Thyroid gland (tissue), 4 donors: ENCODE measurements around the gene SMIM23. TPM values are rescaled to one million over a fixed set of nuclear protein-coding genes. Genes with fewer than 3 reads are reported as not detected.
"Not testable (repeated sequence)": the region's sequence is repeated elsewhere in the genome, so short reads cannot be mapped to it uniquely, and the experiment has no call there.

Experiments
- DNase-seq, 2 donors: peaks; one replicate each; pipeline ENCODE4 v3.0.0-alpha.2; 2019
- H3K27ac ChIP-seq, 3 donors: fragments of 200-600 bp; sonication (generic); 1 replicate in 2 of 3; 2 replicates in 1 of 3; pipeline ENCODE4 v1.5.1; 2016 to 2019; ENCODE audit warnings: mild to moderate bottlenecking in 1 of 3, moderate library complexity in 1 of 3
- H3K27me3 ChIP-seq: fragments of 200-600 bp; sonication (generic); one replicate; pipeline ENCODE4 v1.5.1; 2019
- H3K36me3 ChIP-seq, 2 donors: fragments of 200-600 bp; sonication (generic); one replicate each; pipeline ENCODE4 v1.5.1; 2016 to 2019
- H3K4me1 ChIP-seq, 2 donors: fragments of 200-600 bp; sonication (generic); one replicate each; pipeline ENCODE4 v1.5.1; 2017 to 2019
- H3K4me3 ChIP-seq, 3 donors: fragments of 200-600 bp; sonication (generic); replicated peaks in 1 of 3; 1 replicate in 2 of 3; 2 replicates in 1 of 3; pipeline ENCODE4 v1.5.1; 2016; ENCODE audit warnings: mild to moderate bottlenecking in 1 of 3
- H3K9me3 ChIP-seq: fragments of 200-600 bp; sonication (generic); one replicate; pipeline ENCODE4 v1.5.1; 2017
- POLR2A ChIP-seq, 2 donors: fragments of 450-650 bp; IDR thresholded peaks; one replicate each; pipeline ENCODE4 v1.6.1; 2017; ENCODE audit warnings: antibody characterized with exemption in 2 of 2, mild to moderate bottlenecking in 2 of 2, moderate library complexity in 1 of 2
- WGBS, 2 donors: methylation state at CpG; one replicate each; pipeline ENCODE4 v1.1.5; 2017; 5-methylcytosine and 5-hydroxymethylcytosine counted together
- intact Hi-C: fragments of 100-400 bp; cut with DNase I; formaldehyde crosslinking; loops from one replicate; pipeline ENCODE4 v1.15.1; 2023
- total RNA-seq, 4 donors: library from RNA; depleted of rRNA; stranded (reverse); fragments of >200 nt; gene quantifications; one replicate each; pipeline ENCODE4 v1.2.3, GENCODE V29; 2016
- TF ChIP-seq, protein P1 (sequence below), 6 experiments: fragments of 200-600 bp in 3 of 6; fragments of 450-650 bp in 3 of 6; sonication (generic) in 3 of 6; IDR thresholded peaks; one replicate each; pipeline ENCODE4 v1.5.1; 2016 to 2019; ENCODE audit warnings: antibody characterized with exemption in 6 of 6, mild to moderate bottlenecking in 2 of 6, inconsistent platforms in 1 of 6, moderate library complexity in 1 of 6

The SMIM23 gene
- total RNA-seq, 4 donors from 2014 or later: not detected

DNA sequence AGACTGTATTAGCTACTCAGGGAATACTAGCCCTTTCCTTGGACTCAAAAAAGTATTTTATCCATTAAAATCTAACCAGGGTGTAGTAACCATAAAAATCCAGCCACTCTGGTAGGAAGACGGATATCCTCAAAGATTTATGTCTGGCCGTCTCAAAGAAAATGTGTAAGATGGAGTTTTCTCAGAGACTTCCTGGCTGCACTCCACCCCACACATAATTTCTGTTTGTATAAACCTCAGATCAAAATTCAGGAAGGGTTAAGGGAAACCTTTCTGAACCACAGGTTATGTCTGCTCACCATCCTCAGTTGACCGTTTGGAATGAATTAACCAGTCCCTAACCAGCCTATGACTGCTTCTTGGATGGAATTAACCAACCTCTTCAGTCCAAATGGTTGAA is 13.8 kb upstream of the SMIM23 start:
- no peaks in the 10 kb centered on the region for H3K9me3 ChIP-seq
- TF ChIP-seq POLR2A (IDR thresholded peaks at IDR 0.05): no peak
- TF ChIP-seq, protein P1, sequence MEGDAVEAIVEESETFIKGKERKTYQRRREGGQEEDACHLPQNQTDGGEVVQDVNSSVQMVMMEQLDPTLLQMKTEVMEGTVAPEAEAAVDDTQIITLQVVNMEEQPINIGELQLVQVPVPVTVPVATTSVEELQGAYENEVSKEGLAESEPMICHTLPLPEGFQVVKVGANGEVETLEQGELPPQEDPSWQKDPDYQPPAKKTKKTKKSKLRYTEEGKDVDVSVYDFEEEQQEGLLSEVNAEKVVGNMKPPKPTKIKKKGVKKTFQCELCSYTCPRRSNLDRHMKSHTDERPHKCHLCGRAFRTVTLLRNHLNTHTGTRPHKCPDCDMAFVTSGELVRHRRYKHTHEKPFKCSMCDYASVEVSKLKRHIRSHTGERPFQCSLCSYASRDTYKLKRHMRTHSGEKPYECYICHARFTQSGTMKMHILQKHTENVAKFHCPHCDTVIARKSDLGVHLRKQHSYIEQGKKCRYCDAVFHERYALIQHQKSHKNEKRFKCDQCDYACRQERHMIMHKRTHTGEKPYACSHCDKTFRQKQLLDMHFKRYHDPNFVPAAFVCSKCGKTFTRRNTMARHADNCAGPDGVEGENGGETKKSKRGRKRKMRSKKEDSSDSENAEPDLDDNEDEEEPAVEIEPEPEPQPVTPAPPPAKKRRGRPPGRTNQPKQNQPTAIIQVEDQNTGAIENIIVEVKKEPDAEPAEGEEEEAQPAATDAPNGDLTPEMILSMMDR (IDR thresholded peaks at IDR 0.05): no peak
- intact Hi-C loops: no loop called here
- 71 to 80% methylated on average over 3 of the region's 3 CpGs for WGBS, 2 donors
- no peaks in the 10 kb centered on the region for H3K36me3 ChIP-seq
- H3K4me3 ChIP-seq: no peak overlapping the region
- H3K27ac ChIP-seq: no peak overlapping the region
- no peaks in the 10 kb centered on the region for H3K4me1 ChIP-seq
- no peak for DNase-seq
- H3K27me3 ChIP-seq: no peaks in the 10 kb centered on the region

DNA sequence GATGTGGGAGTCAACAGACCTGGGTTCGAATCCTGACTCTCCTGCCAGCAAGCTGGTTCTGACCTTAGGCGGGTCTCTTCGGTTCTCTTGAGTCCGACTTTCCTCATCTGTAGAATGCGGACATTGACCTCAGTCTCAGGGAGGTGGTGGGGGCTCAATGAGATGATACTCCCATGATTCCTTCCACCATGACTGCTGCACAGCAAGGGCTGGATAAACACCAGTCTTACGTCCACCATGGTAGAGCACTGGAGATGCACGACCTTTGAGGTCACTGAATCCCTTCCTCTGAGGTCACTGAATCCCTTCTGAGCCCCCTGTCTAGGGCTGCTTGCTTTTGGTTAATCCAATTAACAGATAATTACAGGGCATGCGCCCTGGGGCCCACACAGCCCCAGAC is 12.5 kb upstream of the SMIM23 start:
- Histone ChIP-seq H3K9me3 (no peaks in the 10 kb centered on the region), H3K27me3 (no peaks in the 10 kb centered on the region), H3K4me3 (no peak overlapping the region), H3K27ac (no peak overlapping the region), H3K4me1 (no peaks in the 10 kb centered on the region), H3K36me3 (no peaks in the 10 kb centered on the region)
- DNase-seq: no peak
- intact Hi-C loops: no loop called here
- 89 to 90% methylated on average over 8 of the region's 8 CpGs for WGBS, 2 donors
- TF ChIP-seq, protein P1 (IDR thresholded peaks at IDR 0.05): no peak
- no peak for TF ChIP-seq POLR2A (IDR thresholded peaks at IDR 0.05)

DNA sequence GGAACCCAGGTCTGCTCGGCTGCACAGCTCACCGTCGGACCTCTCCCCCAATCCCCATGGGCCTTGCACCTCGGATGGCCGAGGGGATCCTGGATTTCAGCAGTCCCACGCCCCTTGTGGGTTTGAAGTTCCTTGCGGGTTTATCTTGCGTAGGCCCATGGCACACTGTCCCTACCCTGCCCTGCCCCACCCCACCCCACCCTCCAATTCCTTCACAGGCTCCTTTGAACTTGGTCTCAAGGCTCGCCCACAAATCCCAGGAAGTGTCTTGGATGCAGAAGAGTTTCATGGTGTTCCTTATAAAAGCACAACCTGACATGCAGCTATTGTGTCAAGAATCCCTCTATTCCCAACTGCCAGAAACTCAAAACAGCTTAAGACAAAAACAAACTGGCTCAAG is 11.2 kb upstream of the SMIM23 start:
- no peak overlapping the region for H3K27ac ChIP-seq
- H3K27me3 ChIP-seq: no peaks in the 10 kb centered on the region
- 93 to 95% methylated on average over 9 of the region's 9 CpGs for WGBS, 2 donors
- TF ChIP-seq POLR2A (IDR thresholded peaks at IDR 0.05): no peak
- TF ChIP-seq, protein P1 (IDR thresholded peaks at IDR 0.05): no peak
- no peaks in the 10 kb centered on the region for H3K9me3 ChIP-seq
- intact Hi-C loops: no loop called here
- H3K36me3 ChIP-seq: no peaks in the 10 kb centered on the region
- no peak for DNase-seq
- H3K4me3 ChIP-seq: no peak overlapping the region
- no peaks in the 10 kb centered on the region for H3K4me1 ChIP-seq

DNA sequence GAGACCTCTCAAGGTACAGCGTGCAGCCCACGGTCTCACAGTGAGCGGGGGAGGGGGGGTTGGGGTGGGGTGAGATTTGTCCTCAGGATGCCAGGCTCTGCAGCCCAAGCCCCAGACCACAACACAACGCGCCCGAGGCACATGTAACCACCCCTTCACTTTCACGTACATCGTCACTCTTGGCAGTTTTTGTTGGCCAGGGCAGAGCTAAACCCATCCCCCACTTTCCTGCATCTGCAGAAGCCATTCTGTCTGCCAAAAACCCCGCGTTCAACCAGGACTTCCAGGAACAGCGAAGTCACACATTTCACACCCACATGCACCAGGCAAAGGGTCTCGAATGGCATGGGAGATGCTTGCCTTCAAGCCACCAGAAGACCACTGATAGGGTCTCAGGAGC is 9.4 kb upstream of the SMIM23 start:
- Histone ChIP-seq H3K36me3 (no peaks in the 10 kb centered on the region), H3K27ac (no peak overlapping the region), H3K9me3 (no peaks in the 10 kb centered on the region), H3K4me3 (no peak overlapping the region), H3K4me1 (no peaks in the 10 kb centered on the region), H3K27me3 (no peaks in the 10 kb centered on the region)
- DNase-seq: no peak
- intact Hi-C loops: no loop called here
- TF ChIP-seq, protein P1 (IDR thresholded peaks at IDR 0.05): no peak
- no peak for TF ChIP-seq POLR2A (IDR thresholded peaks at IDR 0.05)
- 61 to 82% methylated on average over 12 of the region's 12 CpGs for WGBS, 2 donors

DNA sequence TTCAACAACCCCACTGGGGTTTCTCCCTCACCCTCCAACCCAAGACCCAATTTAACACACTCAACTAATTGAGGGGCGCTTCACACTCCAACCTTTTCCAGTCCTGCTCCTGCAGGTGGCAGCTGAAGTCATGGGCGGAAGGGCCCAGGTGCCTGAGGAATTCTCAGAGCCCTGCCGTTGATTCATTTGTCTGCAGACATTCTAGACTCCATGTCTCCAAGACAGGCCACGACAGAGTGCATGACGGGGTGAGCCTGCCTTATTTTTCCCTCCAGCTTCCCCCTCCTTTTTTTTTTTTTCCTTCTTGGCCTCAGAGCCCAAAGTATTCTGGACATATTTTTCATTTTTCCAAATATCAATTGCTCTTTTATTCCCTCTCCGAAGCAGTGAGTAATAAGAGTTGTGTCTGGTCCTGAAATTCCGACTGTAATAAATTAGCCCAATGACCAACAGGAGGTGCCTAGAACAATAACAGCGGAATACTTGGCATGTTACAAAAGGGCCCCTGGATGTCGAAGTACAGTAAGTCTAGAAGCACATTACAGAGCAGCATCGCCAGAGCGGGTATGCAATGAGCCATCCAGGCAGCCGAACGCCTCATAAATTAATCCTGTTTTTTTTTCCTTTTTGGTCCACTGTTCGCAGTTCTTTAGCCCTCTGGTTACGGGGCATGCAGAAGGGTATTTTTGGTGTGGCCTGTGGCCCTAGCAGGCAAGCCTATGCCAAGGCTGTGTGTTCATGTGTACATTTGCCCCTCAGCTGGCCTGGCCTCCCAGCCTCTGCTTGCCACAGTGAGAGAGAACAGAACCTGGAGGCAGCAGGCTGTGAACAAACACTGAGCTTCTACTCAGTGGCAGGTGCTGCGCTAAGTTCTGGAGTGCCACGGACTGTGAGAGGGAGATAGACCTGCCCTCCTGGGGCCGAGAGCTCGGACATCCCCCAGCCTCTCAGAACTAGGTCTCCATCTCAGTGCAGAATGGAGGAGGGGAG is 8.6 kb upstream of the SMIM23 start:
- DNase-seq: no peak
- Histone ChIP-seq H3K4me1 (no peaks in the 10 kb centered on the region), H3K9me3 (no peaks in the 10 kb centered on the region), H3K4me3 (no peak overlapping the region), H3K27ac (no peak overlapping the region), H3K36me3 (no peaks in the 10 kb centered on the region), H3K27me3 (no peaks in the 10 kb centered on the region)
- intact Hi-C loops: no loop called here
- TF ChIP-seq POLR2A (IDR thresholded peaks at IDR 0.05): no peak
- TF ChIP-seq, protein P1 (IDR thresholded peaks at IDR 0.05): no peak
- WGBS, 2 donors: 66 to 80% methylated on average over 15 to 19 of the region's 19 CpGs

DNA sequence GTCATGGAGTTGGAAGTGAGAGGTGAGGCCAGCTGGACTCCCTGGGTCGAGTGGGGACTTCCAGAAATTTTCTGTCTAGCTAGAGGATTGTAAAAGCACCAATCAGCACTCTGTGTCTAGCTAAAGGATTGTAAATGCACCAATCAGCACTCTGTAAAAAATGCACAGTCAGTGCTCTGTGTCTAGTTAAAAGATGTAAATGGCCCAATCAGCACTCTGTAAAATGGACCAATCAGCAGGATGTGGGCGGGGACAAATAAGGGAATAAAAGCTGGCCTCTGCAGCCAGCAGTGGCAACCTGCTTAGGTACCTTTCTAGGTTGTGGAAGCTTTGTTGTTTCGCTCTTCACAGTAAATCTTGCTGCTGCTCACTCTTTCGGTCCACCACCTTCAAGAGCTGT is 3.9 kb upstream of the SMIM23 start:
- not testable (repeated sequence) for H3K4me1 ChIP-seq, DNase-seq

More for the DNA sequence above, 3.9 kb upstream of the SMIM23 start:
- intact Hi-C loops, H3K4me3 ChIP-seq, H3K36me3 ChIP-seq, H3K27ac ChIP-seq, H3K9me3 ChIP-seq, H3K27me3 ChIP-seq: not testable (repeated sequence)
- 73 to 78% methylated on average over 4 of the region's 4 CpGs for WGBS, 2 donors
